T-helper 2 cell (primary cell): ENCODE data around the gene C11orf97.
"Not testable (repeated sequence)": the region's sequence is repeated elsewhere in the genome, so short reads cannot be mapped to it uniquely, and the experiment has no call there.

Source experiments
- DNase-seq, 5 experiments: peaks; one replicate each; pipeline versions ENCODE4 v3.0.0 to v3.0.0-alpha.2; 2012 to 2022

C11orf97 gene

GRCh38 chr11:94557992-94558391 is 45.7 kb downstream of the C11orf97 start:
- no peak for DNase-seq

DNA sequence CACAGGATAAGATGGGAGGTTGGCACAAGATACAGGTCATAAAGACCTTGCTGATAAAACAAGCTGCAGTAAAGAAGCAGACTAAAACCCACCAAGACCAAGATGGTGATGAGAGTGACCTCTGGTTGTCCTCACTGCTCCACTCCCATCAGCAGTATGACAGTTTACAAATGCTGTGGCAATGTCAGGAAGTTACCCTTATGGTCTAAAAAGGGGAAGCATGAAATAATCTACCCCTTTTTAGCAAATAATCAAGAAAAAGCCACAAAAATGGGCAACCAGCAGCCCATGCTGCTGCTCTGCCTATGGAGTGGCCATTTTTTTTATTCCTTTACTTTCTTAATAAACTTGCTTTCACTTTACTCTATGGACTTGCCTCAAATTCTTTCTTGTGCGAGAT is 46.2 kb downstream of the C11orf97 start:
- DNase-seq, result no peak

DNA sequence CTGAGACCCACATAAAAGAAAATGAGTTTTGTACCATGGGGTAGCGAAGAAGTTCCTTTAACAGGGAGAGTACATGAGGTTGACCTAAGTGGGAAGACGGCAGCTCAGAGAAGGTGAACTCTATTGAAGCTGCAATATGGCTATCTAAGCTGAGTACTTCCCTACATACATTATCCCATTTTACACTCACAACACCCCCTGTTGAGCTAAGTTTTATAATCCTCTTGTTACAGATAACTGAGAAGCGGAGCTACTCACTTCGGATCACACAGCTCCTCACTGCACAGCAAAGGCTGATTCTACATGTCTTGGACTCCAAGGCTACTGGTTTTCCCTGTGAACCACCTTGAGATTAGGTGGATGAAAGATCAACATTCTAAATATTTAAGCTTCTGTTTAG is 46.7 kb downstream of the C11orf97 start:
- DNase-seq, result no peak

DNA sequence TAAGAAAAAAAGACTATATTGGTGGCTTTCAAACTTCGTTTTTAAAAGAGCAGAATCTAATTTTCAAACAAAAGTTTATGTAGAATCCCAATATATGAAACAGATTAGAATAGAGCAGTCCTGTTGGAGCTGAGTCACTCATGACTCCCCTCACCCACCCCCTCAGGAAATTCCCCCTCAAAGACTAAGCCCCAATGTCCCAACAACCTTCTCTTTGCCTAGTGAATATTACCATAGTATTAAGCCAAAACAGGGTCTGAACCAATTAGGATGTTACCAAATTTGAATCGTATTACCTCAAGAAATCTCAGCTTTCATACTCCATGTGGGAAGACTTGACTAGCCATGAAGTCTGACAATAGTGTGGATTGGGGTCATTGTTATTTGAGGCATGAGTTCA is 47.1 kb downstream of the C11orf97 start:
- DNase-seq, result no peak

GRCh38 chr11:94560834-94561233 is 48.6 kb downstream of the C11orf97 start:
- DNase-seq, result no peak

DNA sequence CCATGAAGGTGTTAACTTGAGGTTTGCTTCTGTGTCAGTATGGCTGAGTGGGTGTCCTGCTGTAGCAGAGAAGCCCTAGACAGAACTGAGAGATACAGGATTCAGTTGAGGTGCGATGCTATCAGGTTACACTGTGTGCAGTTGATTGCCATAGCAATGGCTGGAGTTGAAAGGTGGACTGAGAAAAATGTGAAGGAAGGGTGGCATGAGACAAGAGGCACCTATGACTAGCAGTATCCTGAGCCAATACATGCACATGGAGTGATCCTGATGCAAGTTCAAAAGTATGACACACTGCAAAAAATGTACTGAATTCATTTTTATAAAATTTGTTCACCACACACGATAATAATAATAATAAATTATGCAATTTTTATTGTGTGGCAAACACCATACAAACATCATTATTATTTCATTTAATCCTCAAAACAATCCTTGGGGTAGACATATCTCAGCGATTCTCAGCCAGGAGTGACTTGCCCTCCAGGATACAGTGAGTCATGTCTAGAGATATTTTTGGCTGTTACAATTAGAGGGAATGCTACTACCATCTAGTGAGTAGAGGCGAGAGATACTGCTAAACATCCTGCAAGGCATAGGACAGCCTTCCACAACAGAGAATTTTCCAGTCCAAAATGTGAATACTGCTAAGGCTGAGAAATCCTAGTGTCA is 51.1 kb downstream of the C11orf97 start:
- DNase-seq, result no peak

- DNase-seq, result no peak
Observed at GRCh38 chr11:94563848-94564467, 51.7 kb downstream of the C11orf97 start.

DNA sequence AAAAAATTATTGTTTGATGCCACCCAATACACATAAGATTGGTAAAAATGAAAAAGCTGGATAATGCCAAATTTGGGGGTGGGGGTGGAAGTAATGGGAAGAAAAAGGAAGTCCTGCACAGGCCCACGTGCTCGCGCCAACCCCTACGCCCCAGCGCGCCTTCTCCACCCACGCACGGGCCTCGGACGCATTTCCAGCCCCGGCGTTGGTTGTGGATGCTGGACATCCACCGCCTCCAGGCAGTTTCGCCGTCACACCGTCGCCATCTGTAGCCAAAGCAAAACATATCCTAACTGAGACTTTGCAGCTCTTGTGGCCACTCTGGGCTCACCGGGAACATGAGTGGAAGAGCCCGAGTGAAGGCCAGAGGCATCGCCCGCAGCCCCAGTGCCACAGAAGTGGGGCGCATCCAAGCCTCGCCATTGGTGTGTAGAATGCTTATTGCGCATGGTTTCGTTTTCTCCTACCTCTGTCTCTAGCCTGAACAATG is 55.0 kb downstream of the C11orf97 start, which contains the start of gene PIWIL4:
Gene PIWIL4, plus strand, starts transcription at position 188 of the 490 bp plus-strand sequence. Its CDS starts 151 bp downstream, at position 339.
- DNase-seq, result no peak

DNA sequence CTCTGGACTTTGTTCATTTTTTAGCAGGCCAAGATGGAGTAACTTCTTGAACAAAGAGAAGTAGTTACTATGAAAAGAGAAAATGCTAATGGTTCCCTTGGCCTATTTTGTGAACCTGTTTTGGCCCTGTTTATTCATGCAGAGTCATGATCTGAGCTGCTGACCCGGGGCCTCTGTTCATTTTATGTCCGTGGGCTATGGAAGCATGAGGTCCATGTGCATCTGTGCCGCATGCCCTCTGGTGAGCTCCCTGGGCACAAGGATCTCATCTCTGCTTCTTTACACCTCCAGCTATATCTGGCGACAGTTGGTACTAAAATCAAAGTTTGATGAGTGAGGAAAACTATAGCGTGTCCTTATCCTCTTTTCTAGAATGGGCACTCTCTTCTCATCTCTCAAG is 55.9 kb downstream of the C11orf97 start:
- no peak for DNase-seq

DNA sequence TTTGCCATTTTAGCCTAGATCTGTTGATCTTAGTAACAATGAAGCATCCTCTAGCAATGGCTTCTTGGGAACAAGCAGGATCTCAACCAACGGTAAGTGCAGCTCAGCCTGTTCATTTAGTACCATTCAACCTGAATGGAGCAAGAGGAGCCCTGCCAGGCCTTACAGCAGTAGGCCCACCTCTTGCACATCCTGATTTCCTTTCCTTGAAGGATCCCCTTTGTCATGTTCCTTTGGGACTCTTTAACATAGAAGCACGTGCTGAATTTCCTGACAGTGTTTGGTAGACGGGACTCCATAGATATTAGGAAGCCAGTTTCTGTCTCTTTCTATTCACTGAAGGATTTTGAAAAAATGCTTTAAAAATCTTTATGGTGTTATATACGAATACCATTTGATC is 56.5 kb downstream of the C11orf97 start:
- DNase-seq, result no peak

DNA sequence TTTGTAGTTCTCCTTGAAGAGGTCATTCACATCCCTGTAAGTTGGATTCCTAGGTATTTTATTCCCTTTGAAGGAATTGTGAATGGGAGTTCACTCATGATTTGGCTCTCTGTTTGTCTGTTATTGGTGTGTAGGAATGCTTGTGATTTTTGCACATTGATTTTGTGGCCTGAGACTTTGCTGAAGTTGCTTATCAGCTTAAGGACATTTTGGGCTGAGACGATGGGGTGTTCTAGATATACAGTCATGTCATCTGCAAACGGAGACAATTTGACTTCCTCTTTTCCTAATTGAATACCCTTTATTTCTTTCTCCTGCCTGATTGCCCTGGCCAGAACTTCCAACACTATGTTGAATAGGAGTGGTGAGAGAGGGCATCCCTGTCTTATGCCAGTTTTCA is 60.7 kb downstream of the C11orf97 start:
- DNase-seq, result not testable (repeated sequence)

DNA sequence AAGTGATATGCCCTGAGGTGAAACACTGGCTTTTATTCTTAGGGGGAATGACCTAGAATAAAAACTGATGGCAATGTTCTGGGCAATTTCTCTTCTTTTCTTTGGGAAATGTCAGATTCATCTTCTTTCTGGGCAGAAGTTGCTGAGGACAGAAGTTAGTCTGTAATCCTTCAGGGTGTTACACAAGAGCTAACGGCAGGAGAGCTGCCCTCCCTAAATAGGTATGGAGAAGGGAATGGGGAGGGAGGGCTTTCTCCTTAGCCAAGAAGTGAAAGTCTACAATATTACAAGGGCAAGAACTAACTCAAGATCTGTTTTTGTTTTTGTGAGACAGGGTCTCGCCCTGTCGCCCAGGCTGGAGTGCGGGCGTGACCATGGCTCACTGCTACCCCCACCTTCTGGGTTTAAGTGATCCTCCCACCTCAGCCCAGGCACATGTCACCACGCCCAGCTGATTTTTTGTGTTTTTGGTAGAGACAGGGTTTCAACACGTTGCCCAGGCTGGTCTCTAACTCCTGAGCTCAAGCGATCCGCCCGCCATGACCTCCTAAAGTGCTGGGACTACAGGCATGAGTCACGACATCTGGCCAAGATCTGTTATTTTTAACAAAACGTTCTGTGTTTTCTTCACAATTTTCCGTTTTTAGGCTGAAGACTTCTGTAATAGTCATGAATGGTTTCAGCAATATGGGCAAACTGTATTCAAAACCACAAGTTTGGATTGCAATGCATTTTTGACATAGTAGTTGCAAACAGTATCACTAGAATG is 62.1 kb downstream of the C11orf97 start:
- DNase-seq, result no peak

DNA sequence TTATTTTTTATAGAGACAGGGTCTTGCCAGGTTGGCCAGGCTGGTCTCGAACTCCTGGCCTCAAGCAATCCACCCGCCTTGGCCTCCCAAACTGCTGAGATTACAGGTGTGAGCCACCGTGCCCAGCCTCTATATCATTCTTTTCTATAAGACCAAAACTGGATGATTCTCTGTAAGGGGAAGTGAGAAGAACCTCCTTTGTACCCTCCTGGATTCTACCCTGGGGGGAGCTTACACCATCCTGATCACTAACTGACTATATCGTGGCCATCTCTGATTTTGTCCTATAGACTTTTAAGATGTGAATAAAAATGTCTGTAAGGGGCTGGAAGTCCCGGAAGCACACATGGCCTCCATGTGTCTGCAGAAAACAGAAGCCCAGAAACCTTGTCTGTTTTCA is 64.0 kb downstream of the C11orf97 start:
- no peak for DNase-seq

- DNase-seq, result no peak
Observed at GRCh38 chr11:94577841-94578240, 65.6 kb downstream of the C11orf97 start.
